ENCODE data around the gene FAM228A.

FAM228A gene

DNA sequence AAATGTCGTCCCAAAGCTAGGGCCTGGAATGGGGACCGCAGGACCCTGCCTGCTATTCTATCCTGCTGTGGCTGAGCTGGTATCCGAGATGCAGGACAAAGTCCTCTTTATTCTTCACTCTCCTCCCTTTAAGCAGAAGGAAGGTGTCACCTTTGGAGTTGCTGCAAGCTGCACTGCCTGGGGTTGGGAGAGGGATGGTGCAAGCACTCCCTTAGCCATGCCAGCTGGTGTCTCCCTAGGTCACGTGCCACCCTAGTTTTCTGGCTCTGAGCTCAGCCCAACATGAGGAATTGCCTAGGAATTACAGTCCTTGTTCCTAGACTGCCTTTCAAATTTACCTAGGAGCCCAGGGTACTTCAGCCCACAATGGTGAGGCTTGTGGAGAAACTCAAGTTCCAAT, 21.4 kb upstream of the FAM228A start:
- no peaks in the 10 kb centered on the region for H3K36me3 ChIP-seq (replicated peaks)
- no peak for DNase-seq
- in situ Hi-C loops (cut with HindIII; ENCODE audit: low pct_ligation_motif_present, low sequenced_read_pairs), result no loop called here
- TF ChIP-seq, protein P1, sequence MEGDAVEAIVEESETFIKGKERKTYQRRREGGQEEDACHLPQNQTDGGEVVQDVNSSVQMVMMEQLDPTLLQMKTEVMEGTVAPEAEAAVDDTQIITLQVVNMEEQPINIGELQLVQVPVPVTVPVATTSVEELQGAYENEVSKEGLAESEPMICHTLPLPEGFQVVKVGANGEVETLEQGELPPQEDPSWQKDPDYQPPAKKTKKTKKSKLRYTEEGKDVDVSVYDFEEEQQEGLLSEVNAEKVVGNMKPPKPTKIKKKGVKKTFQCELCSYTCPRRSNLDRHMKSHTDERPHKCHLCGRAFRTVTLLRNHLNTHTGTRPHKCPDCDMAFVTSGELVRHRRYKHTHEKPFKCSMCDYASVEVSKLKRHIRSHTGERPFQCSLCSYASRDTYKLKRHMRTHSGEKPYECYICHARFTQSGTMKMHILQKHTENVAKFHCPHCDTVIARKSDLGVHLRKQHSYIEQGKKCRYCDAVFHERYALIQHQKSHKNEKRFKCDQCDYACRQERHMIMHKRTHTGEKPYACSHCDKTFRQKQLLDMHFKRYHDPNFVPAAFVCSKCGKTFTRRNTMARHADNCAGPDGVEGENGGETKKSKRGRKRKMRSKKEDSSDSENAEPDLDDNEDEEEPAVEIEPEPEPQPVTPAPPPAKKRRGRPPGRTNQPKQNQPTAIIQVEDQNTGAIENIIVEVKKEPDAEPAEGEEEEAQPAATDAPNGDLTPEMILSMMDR (IDR thresholded peaks at IDR 0.05; ENCODE audit: low read depth, low read length, missing control alignments), result no peak
- H3K27me3 ChIP-seq (replicated peaks), result no peaks in the 10 kb centered on the region
- H3K27ac ChIP-seq, result no peak overlapping the region
- H3K4me3 ChIP-seq (ENCODE audit: low read depth, low read length), result no peak overlapping the region

DNA sequence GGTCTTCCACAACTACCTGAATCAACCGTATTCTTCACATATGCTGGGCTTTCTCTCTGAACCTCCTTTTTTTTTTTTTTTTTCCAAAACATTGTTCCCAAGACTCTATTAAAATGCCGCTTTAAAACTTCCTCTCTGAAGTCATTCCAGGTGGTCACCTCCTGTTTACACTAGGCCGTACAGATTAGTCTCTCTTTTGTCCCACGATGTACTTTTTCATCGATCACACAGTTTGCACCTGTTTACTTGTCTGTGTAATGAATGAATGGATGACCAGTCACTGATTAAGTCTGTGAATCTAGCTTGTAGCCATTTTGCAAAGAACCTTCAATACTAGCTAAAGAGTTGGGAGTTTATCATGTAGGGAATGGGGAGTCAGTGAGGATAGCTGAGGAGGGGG, 16.7 kb upstream of the FAM228A start:
- in situ Hi-C loops (cut with HindIII; ENCODE audit: low pct_ligation_motif_present, low sequenced_read_pairs), result no loop called here
- H3K36me3 ChIP-seq (replicated peaks), result no peaks in the 10 kb centered on the region
- no peak overlapping the region for H3K27ac ChIP-seq
- H3K27me3 ChIP-seq (replicated peaks), result no peaks in the 10 kb centered on the region
- TF ChIP-seq, protein P1 (IDR thresholded peaks at IDR 0.05; ENCODE audit: low read depth, low read length, missing control alignments), result no peak
- no peak for DNase-seq
- no peak overlapping the region for H3K4me3 ChIP-seq (ENCODE audit: low read depth, low read length)

DNA sequence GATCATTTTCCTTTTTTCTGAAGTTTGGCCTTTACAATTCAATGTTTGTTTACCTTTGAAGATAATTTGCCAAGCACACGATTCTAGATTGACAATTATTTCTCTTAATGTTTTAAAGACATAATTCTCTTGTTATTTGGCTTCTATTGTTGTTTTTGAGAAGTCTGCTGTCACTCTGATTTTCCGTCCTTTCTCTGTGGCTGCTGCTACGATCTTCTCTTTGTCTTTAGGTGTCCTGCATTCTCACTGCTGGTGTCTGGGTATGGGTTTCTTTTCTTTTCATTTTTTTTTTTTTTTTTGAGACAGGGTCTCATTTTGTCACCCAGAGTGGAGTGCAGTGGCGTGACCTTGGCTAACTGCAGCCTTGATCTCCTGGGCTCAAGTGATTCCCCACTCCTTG, 15.1 kb upstream of the FAM228A start:
- Histone ChIP-seq H3K36me3 (replicated peaks) (no peaks in the 10 kb centered on the region), H3K27ac (no peak overlapping the region), H3K4me3 (ENCODE audit: low read depth, low read length) (no peak overlapping the region), H3K27me3 (replicated peaks) (no peaks in the 10 kb centered on the region)
- DNase-seq, result no peak
- in situ Hi-C loops (cut with HindIII; ENCODE audit: low pct_ligation_motif_present, low sequenced_read_pairs), result no loop called here
- TF ChIP-seq, protein P1 (IDR thresholded peaks at IDR 0.05; ENCODE audit: low read depth, low read length, missing control alignments), result no peak

DNA sequence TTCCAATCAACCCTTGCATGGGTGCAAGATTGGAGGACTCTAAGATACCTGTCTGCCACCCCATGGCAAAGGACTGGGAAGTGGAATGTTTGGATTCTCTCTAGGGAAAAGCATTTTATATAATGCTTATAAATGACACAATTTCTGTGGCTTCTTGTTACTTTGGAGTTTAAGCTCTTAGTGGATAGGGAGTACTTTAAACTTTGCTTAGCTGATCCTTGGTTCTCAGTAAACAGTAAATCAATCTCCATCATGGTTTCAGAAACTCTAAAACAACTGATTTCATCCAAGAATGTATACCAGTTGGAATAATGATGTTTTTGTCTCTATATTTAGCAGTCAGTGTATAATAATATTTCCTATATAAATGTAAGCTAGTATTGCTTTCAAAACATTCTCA, 14.1 kb upstream of the FAM228A start:
- H3K36me3 ChIP-seq (replicated peaks), result no peaks in the 10 kb centered on the region
- H3K27ac ChIP-seq, result no peak overlapping the region
- TF ChIP-seq, protein P1 (IDR thresholded peaks at IDR 0.05; ENCODE audit: low read depth, low read length, missing control alignments), result no peak
- no peak overlapping the region for H3K4me3 ChIP-seq (ENCODE audit: low read depth, low read length)
- no peak for DNase-seq
- H3K27me3 ChIP-seq (replicated peaks), result no peaks in the 10 kb centered on the region
- in situ Hi-C loops (cut with HindIII; ENCODE audit: low pct_ligation_motif_present, low sequenced_read_pairs), result no loop called here

DNA sequence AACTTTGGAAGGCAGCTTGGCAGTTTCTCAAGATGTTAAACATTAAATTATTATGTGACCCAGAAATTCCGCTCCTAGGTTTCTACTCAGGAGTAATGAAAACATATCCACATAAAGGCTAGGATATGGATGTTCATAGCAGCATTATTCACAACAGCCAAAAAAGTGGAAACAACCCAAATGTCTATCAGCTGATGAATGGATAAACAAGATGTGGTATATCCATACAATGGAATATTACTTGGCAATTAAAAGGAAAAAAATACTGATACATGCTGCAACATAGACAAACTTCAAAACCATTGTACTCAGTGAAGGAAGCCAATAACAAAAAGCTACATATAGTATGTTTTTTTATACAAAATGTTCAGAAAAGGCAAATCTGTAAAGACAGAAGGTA, 12.4 kb upstream of the FAM228A start:
- H3K27me3 ChIP-seq (replicated peaks), result no peaks in the 10 kb centered on the region
- TF ChIP-seq, protein P1 (IDR thresholded peaks at IDR 0.05; ENCODE audit: low read depth, low read length, missing control alignments), result no peak
- no peaks in the 10 kb centered on the region for H3K36me3 ChIP-seq (replicated peaks)
- in situ Hi-C loops (cut with HindIII; ENCODE audit: low pct_ligation_motif_present, low sequenced_read_pairs), result no loop called here
- no peak for DNase-seq
- H3K4me3 ChIP-seq (ENCODE audit: low read depth, low read length), result no peak overlapping the region
- H3K27ac ChIP-seq, result no peak overlapping the region

DNA sequence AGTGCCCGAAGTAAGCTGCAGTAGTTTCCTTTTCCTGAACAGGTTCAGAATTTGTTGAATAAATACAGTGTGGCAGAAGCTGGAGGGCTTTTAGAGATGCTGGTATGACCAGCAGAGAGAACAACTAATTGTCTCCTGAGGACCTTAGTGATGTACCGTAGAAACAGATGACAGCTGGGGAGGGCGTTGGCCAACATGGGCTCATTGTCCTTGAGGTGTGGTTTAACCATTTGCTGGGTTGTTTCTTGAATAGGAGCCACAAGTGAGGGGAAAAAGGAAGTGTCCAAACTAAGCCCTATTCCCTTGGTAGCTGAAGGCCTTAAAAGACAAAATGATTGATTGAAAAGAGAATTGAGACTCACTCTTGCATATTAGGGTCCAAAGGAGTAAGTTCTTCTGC, 11.7 kb upstream of the FAM228A start:
- TF ChIP-seq, protein P1 (IDR thresholded peaks at IDR 0.05; ENCODE audit: low read depth, low read length, missing control alignments), result no peak
- Histone ChIP-seq H3K4me3 (ENCODE audit: low read depth, low read length) (no peak overlapping the region), H3K27ac (no peak overlapping the region), H3K36me3 (replicated peaks) (no peaks in the 10 kb centered on the region), H3K27me3 (replicated peaks) (no peaks in the 10 kb centered on the region)
- no peak for DNase-seq
- in situ Hi-C loops (cut with HindIII; ENCODE audit: low pct_ligation_motif_present, low sequenced_read_pairs), result no loop called here
